MCF 10A (cell line): ENCODE measurements around the gene LATS2. TPM values are rescaled to one million over a fixed set of nuclear protein-coding genes. Genes with fewer than 3 reads are reported as not detected.

Source experiments
- BruUV-seq: library from RNA; stranded (reverse); fragments of 400-500 nt; replicated peaks from 2 replicates; lab custom pipeline; 2021; lab: Mats Ljungman, UMichigan
- CTCF ChIA-PET: fragments of 300-600 bp; sonication (Branson Sonifier 250); formaldehyde crosslinking; extraction: SDS; loops from one replicate; lab custom pipeline; 2021; ENCODE audit warnings: antibody characterized with exemption, inconsistent platforms; lab: Yijun Ruan, JAX
- POLR2A ChIA-PET: fragments of 300-600, 350-650 bp; sonication (Branson Sonifier 250); formaldehyde crosslinking; extraction: SDS; loops from one replicate; lab custom pipeline; 2020; ENCODE audit warnings: antibody characterized with exemption, inconsistent platforms; lab: Yijun Ruan, JAX
- DNase-seq: peaks from one replicate; pipeline ENCODE4 v3.0.0-alpha.2; 2018; ENCODE audit not compliant: unreplicated experiment
- H3K27ac Mint-ChIP-seq: one replicate; pipeline ENCODE4 v1.8.0; 2022; ENCODE audit warnings: mild to moderate bottlenecking, low read depth, mixed read lengths; ENCODE audit not compliant: unreplicated experiment
- H3K27me3 Mint-ChIP-seq: one replicate; pipeline ENCODE4 v1.8.0; 2022; ENCODE audit warnings: mixed read lengths; ENCODE audit not compliant: insufficient read depth, unreplicated experiment
- H3K36me3 Mint-ChIP-seq: one replicate; pipeline ENCODE4 v1.8.0; 2022; ENCODE audit warnings: mild to moderate bottlenecking, moderate library complexity, mixed read lengths; ENCODE audit not compliant: insufficient read depth, unreplicated experiment
- H3K4me1 Mint-ChIP-seq: one replicate; pipeline ENCODE4 v1.8.0; 2022; ENCODE audit warnings: mixed read lengths; ENCODE audit not compliant: insufficient read depth, unreplicated experiment
- H3K4me3 Mint-ChIP-seq: one replicate; pipeline ENCODE4 v1.8.0; 2022; ENCODE audit warnings: mild to moderate bottlenecking, moderate library complexity, mixed read lengths; ENCODE audit not compliant: unreplicated experiment
- H3K9me3 Mint-ChIP-seq: one replicate; pipeline ENCODE4 v1.8.0; 2022; ENCODE audit warnings: mixed read lengths; ENCODE audit not compliant: unreplicated experiment
- CTCF ChIP-seq: fragments of 200-600 bp; IDR thresholded peaks from one replicate; pipeline ENCODE4 v1.8.0; 2022; ENCODE audit warnings: antibody characterized with exemption, mild to moderate bottlenecking; ENCODE audit not compliant: unreplicated experiment
- intact Hi-C: fragments of 100-400 bp; cut with micrococcal nuclease; formaldehyde crosslinking; loops from 2 replicates; pipeline ENCODE4 v1.14.1; 2022
- total RNA-seq: library from RNA; stranded (reverse); gene quantifications from 2 replicates; pipeline ENCODE4 v1.2.3, GENCODE V29; 2022

Gene LATS2
- total RNA-seq, 1 experiment from 2014 or later, result 32.3 TPM

DNA sequence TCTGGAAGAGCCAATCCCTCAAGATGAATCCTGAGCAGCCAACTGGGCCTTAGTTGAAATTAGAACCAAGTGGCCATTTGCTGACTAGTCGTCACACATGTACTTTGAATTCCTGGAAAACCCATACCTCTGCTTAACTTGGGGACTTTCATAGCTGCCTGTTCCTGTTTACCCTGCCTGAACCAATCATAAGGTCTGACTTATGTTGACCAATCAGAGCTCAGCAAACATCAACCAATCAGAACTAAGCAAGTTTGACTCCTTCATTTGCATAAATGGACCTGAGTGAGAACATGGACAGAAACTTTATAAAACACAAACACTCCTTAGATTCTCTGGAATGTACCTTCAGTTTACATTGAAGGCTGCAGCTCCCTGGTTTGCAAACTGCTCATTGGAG is 50.8 kb downstream of the LATS2 start:
- DNase-seq, result no peak
- intact Hi-C loops, result no loop called here

GRCh38 chr13:21009036-21009435 is 52.4 kb downstream of the LATS2 start:
- TF ChIP-seq CTCF, result no peak
- H3K9me3 Mint-ChIP-seq, result no peaks in the 10 kb centered on the region
- BruUV-seq, result no TSS peak
- CTCF ChIA-PET, result no interaction called here
- intact Hi-C loops, result no loop called here
- POLR2A ChIA-PET, result interaction anchor here (0.7 kb wide), 1 partner anchor 60 kb away, joined by 3 read pairs; no protein-coding TSS in a partner anchor
- no peaks in the 10 kb centered on the region for H3K27me3 Mint-ChIP-seq
- H3K4me3 Mint-ChIP-seq, result no peak overlapping the region
- H3K36me3 Mint-ChIP-seq, result peaks cover 25% of the 10 kb centered on the region
- H3K4me1 Mint-ChIP-seq, result peaks cover 21% of the 10 kb centered on the region
- no peak for DNase-seq
- H3K27ac Mint-ChIP-seq, result no peak overlapping the region

More for the DNA sequence above, 50.8 kb downstream of the LATS2 start:
- Mint-ChIP-seq H3K4me3 (no peak overlapping the region), H3K9me3 (no peaks in the 10 kb centered on the region), H3K27me3 (no peaks in the 10 kb centered on the region), H3K36me3 (peaks cover 21% of the 10 kb centered on the region), H3K4me1 (peaks cover 33% of the 10 kb centered on the region), H3K27ac (no peak overlapping the region)
- POLR2A ChIA-PET, result interaction anchor here (0.9 to 5.5 kb wide), 4 partner anchors 16 to 155 kb away, joined by 3 to 26 read pairs (median 3); no protein-coding TSS in a partner anchor
- BruUV-seq, result no TSS peak
- CTCF ChIA-PET, result interaction anchor here (0.6 kb wide), 1 partner anchor 8 kb away, joined by 4 read pairs; no protein-coding TSS in a partner anchor
- no peak for TF ChIP-seq CTCF

DNA sequence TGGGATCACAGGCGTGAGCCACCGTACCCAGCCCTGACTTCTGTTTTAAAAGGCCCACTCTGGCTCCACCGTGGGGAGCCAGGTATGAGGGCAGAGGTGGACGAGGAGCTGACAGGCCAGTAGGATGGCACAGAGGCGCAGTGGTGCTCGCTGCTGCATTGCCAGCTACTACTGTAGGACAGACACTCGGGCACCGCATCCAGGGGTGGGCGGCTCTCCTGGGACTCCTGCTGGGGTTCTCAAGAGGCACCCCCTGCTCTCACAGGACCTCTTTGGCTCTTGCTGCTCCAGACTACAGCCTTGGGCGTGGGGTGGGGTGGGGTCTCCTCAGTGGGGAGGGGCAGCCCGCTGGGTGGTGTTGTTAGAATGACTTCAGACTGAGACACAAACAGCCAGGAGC is 53.4 kb downstream of the LATS2 start:
- no peaks in the 10 kb centered on the region for H3K9me3 Mint-ChIP-seq
- ChIA-PET POLR2A (no interaction called here), CTCF (no interaction called here)
- BruUV-seq, result no TSS peak
- no peak for TF ChIP-seq CTCF
- peaks cover 33% of the 10 kb centered on the region for H3K36me3 Mint-ChIP-seq
- no peak for DNase-seq
- no peak overlapping the region for H3K4me3 Mint-ChIP-seq
- no peaks in the 10 kb centered on the region for H3K27me3 Mint-ChIP-seq
- intact Hi-C loops, result no loop called here
- no peak overlapping the region for H3K27ac Mint-ChIP-seq
- H3K4me1 Mint-ChIP-seq, result peaks cover 15% of the 10 kb centered on the region

DNA sequence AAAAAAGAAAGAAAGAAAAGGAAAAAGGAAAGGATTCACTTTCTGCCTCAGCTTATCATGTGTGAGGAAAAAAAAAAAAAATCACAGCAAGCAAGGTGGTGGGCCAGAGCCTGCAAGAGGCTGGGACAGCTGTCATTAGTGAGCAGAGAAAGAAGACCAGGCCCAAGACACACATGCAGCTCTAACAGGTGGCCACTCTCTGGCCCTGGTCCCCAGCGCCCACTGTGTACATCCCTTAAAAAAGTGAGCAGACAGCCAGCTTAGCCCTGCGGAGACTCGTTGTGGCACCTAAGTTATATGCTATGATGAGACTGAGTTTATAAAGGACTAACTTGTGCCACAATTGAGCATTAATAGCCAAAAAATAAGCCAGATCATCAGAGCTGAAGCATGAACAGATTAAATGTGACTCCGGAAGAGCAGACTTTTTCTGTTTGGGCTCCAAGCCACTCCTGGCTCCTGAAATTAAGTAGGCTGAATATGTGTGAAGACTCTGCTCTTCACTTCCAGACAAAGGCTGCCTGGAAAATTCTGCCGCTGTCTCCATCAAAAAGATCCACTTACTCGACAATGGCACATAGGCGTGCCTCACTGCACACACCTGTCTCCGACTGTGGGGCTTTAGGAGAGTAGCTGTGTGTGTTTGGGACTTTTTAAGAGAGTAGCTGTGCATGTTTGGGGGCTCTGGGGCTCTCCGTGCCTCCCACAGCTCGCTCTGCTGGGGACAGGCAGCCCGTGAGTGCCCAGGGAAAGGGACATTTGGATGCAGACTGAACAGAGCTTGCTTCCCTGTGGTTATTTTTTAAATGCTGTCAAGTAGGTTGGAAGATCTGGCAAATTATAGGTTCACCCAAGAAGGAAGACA is 55.0 kb downstream of the LATS2 start:
- Mint-ChIP-seq H3K36me3 (peaks cover 33% of the 10 kb centered on the region), H3K9me3 (no peaks in the 10 kb centered on the region), H3K27me3 (no peaks in the 10 kb centered on the region), H3K4me1 (peaks cover 10% of the 10 kb centered on the region), H3K4me3 (no peak overlapping the region), H3K27ac (no peak overlapping the region)
- DNase-seq, result no peak
- CTCF ChIA-PET, result interaction anchor here (0.6 to 1.1 kb wide), 4 partner anchors 10 to 700 kb away, joined by 3 to 7 read pairs (median 3); no protein-coding TSS in a partner anchor
- no TSS peak for BruUV-seq
- no peak for TF ChIP-seq CTCF
- intact Hi-C loops, result no loop called here
- POLR2A ChIA-PET, result no interaction called here
